HepG2 (cell line): ENCODE results near the gene DPP8. TPM values are rescaled to one million over a fixed set of nuclear protein-coding genes. Genes with fewer than 3 reads are reported as not detected.

ENCODE experiments used
- ATAC-seq: fragments of 200-7000 bp; cut with Tn5 transposase; 3 replicates; pipeline ENCODE4 v1.9.1; 2020; ENCODE audit warnings: mild to moderate bottlenecking, moderate library complexity
- BruUV-seq: library from RNA; stranded (reverse); fragments of 400-500 nt; replicated peaks from 2 replicates; lab custom pipeline; 2021; lab: Mats Ljungman, UMichigan
- CTCF ChIA-PET: fragments of 300-600 bp; formaldehyde crosslinking; extraction: SDS; loops from one replicate; lab custom pipeline; 2021; ENCODE audit warnings: low total read pairs, inconsistent platforms, low intra/inter-chr PET ratio; lab: Yijun Ruan, JAX
- POLR2A ChIA-PET: fragments of 350-600 bp; sonication (Branson Sonifier 250); formaldehyde crosslinking; loops from one replicate; lab custom pipeline; 2020; ENCODE audit warnings: antibody characterized with exemption, inconsistent platforms; lab: Yijun Ruan, JAX
- DNase-seq: peaks from one replicate; pipeline ENCODE4 v3.0.0-alpha.2; 2015; ENCODE audit warnings: low spot score
- FAIRE-seq: peaks from 3 replicates; lab custom pipeline; 2011; peaks lifted over from hg19 to GRCh38; lab: Jason Lieb, UNC
- H2AFZ ChIP-seq: one replicate; pipeline ENCODE4 v1.6.1; 2011; ENCODE audit warnings: low read length, inconsistent platforms
- H3K27ac ChIP-seq: fragments of 300-600 bp; 3 replicates; pipeline ENCODE4 v1.8.0; 2011; ENCODE audit warnings: mixed run types, mild to moderate bottlenecking, mixed read lengths, low read length, inconsistent platforms; ENCODE audit not compliant: insufficient read depth; ENCODE audit errors: extremely low read length
- H3K27me3 ChIP-seq, 2 experiments: fragments of 200-600 bp in 1 of 2; 2 replicates in 1 of 2; 3 replicates in 1 of 2; pipeline versions ENCODE4 v1.6.0 to v1.8.0; 2011; ENCODE audit warnings: low read length in 2 of 2, mild to moderate bottlenecking in 2 of 2, moderate library complexity in 2 of 2, inconsistent platforms in 1 of 2; ENCODE audit not compliant: insufficient read depth in 2 of 2, control insufficient read depth in 1 of 2
- H3K36me3 ChIP-seq, 2 experiments: fragments of 200-600 bp in 1 of 2; replicated peaks in 1 of 2; 2 replicates in 1 of 2; 3 replicates in 1 of 2; pipeline versions ENCODE4 v1.5.1 to v1.8.0; 2011; ENCODE audit warnings: low read length in 2 of 2, inconsistent platforms in 1 of 2; ENCODE audit not compliant: insufficient read depth in 2 of 2, control insufficient read depth in 1 of 2
- H3K4me1 ChIP-seq: 2 replicates; pipeline ENCODE4 v1.5.1; 2012; ENCODE audit warnings: low read length, inconsistent platforms; ENCODE audit not compliant: insufficient read depth
- H3K4me2 ChIP-seq: 2 replicates; pipeline ENCODE4 v1.6.0; 2011; ENCODE audit warnings: low read depth, low read length, inconsistent platforms
- H3K4me3 ChIP-seq, 3 experiments: fragments of 200-600 bp in 1 of 3; sonication (generic), shearing (Covaris generic) in 1 of 3; replicated peaks in 1 of 3; 2 replicates each; pipeline ENCODE4 v1.5.1; 2011 to 2016; ENCODE audit warnings: low read length in 3 of 3, inconsistent platforms in 2 of 3, low read depth in 2 of 3, mild to moderate bottlenecking in 2 of 3, control low read depth in 1 of 3, mixed read lengths in 1 of 3; ENCODE audit not compliant: insufficient read depth in 1 of 3
- H3K79me2 ChIP-seq: one replicate; pipeline ENCODE4 v1.6.1; 2011; ENCODE audit warnings: low read length, inconsistent platforms; ENCODE audit not compliant: insufficient read depth
- H3K9ac ChIP-seq: 2 replicates; pipeline ENCODE4 v1.6.0; 2011; ENCODE audit warnings: mild to moderate bottlenecking, low read depth, low read length, inconsistent platforms; ENCODE audit not compliant: insufficient read depth
- H3K9me3 ChIP-seq: 2 replicates; pipeline ENCODE4 v1.5.1; 2012; ENCODE audit warnings: mild to moderate bottlenecking, low read length
- H4K20me1 ChIP-seq: 2 replicates; pipeline ENCODE4 v1.6.0; 2011; ENCODE audit warnings: inconsistent platforms, mild to moderate bottlenecking, low read length, moderate library complexity; ENCODE audit not compliant: insufficient read depth
- HMGXB4 ChIP-seq, 2 experiments: sonication (generic) in 1 of 2; formaldehyde crosslinking in 1 of 2; IDR thresholded peaks; 2 replicates each; pipeline versions ENCODE4 v1.4.0 to v1.6.1; 2018 to 2020; ENCODE audit warnings: missing genetic modification reagents in 2 of 2, borderline replicate concordance in 1 of 2, low read depth in 1 of 2, mild to moderate bottlenecking in 1 of 2, missing biosample characterization in 1 of 2
- MLLT10 ChIP-seq: sonication (generic); formaldehyde crosslinking; IDR thresholded peaks from 2 replicates; pipeline ENCODE4 v1.4.0; 2020; ENCODE audit warnings: missing genetic modification reagents
- ONECUT2 ChIP-seq: sonication (generic); formaldehyde crosslinking; IDR thresholded peaks from 2 replicates; pipeline ENCODE4 v1.4.0; 2020; ENCODE audit warnings: missing genetic modification reagents
- POLR2AphosphoS5 ChIP-seq: IDR thresholded peaks from 2 replicates; pipeline ENCODE4 v1.6.1; 2012; ENCODE audit warnings: low read depth, low read length
- ZFP36L1 ChIP-seq: sonication (generic); formaldehyde crosslinking; IDR thresholded peaks from 2 replicates; pipeline ENCODE4 v1.8.0; 2022; ENCODE audit warnings: mild to moderate bottlenecking, missing genetic modification reagents, moderate library complexity
- ZNF343 ChIP-seq: sonication (generic); formaldehyde crosslinking; IDR thresholded peaks from 2 replicates; pipeline ENCODE4 v1.4.0; 2020; ENCODE audit warnings: mild to moderate bottlenecking, missing genetic modification reagents
- ZNF574 ChIP-seq: sonication (generic); formaldehyde crosslinking; IDR thresholded peaks from 2 replicates; pipeline ENCODE4 v1.4.0; 2020; ENCODE audit warnings: missing genetic modification reagents
- ZNF607 ChIP-seq: sonication (generic); formaldehyde crosslinking; IDR thresholded peaks from 2 replicates; pipeline ENCODE4 v1.5.1; 2020; ENCODE audit warnings: missing genetic modification reagents, mild to moderate bottlenecking, borderline replicate concordance
- WGBS: methylation state at CpG from one replicate; pipeline ENCODE4 v1.1.6; 2017; ENCODE audit warnings: low lambda C conversion rate; 5-methylcytosine and 5-hydroxymethylcytosine counted together
- in situ Hi-C: cut with HindIII; loops from 2 replicates; pipeline ENCODE4 v1.10.0; 2017; ENCODE audit warnings: low pct_unique_long_range_greater_than_20kb; ENCODE audit not compliant: extremely low pct_ligation_motif_present
- intact Hi-C: fragments of 100-400 bp; cut with micrococcal nuclease; formaldehyde crosslinking; loops from one replicate; pipeline ENCODE4 v1.10.0; 2022; ENCODE audit not compliant: unreplicated experiment
- polyA plus RNA-seq, 8 experiments: library from polyadenylated mRNA; depleted of rRNA in 3 of 8; stranded (reverse) in 7 of 8; unstranded in 1 of 8; fragments of >200 nt; fragmentation: Illumina TruSeq in 4 of 8; extraction: Trizol in 4 of 8; gene quantifications; 2 replicates each; pipeline versions ENCODE4 v1.2.1 to v1.2.3, GENCODE V29; 2011 to 2016; ENCODE audit warnings: low read depth in 4 of 8, missing spikeins in 1 of 8, mixed read lengths in 1 of 8; ENCODE audit not compliant: insufficient read depth in 1 of 8
- total RNA-seq, 5 experiments: library from RNA; depleted of rRNA; stranded (reverse); fragments of >200 nt; fragmentation: Illumina TruSeq; extraction: Trizol; gene quantifications; 2 replicates each; pipeline ENCODE4 v1.2.3, GENCODE V29; 2016; ENCODE audit warnings: low read depth in 1 of 5

The DPP8 gene
- total and polyA plus RNA-seq, 2 of the 13 experiments (the other 11 are each of a cell fraction or from before 2014, with no cell fraction given) = 18.0 to 26.3 TPM

GRCh38 chr15:65395567-65396202 is 121.8 kb downstream of the DPP8 start:
- no peak overlapping the region for H3K4me2 ChIP-seq
- no peaks in the 10 kb centered on the region for H3K36me3 ChIP-seq
- ATAC-seq (no peak), DNase-seq (no peak), FAIRE-seq (no peak)
- in situ Hi-C loops (no loop called here), intact Hi-C loops (no loop called here)
- no peaks in the 10 kb centered on the region for H4K20me1 ChIP-seq
- no peaks in the 10 kb centered on the region for H3K79me2 ChIP-seq
- ChIA-PET CTCF (no interaction called here), POLR2A (no interaction called here)
- no peak overlapping the region for H3K9ac ChIP-seq
- TF ChIP-seq MLLT10 (CRISPR knock-in tag) (no peak), HMGXB4 (CRISPR knock-in tag; IDR thresholded peaks at IDR 0.05; ENCODE audit: borderline replicate concordance in 1 of 2, low read depth in 1 of 2) (no peak), POLR2AphosphoS5 (no peak), ZNF343 (CRISPR knock-in tag) (no peak), ZFP36L1 (CRISPR knock-in tag) (no peak), ONECUT2 (CRISPR knock-in tag) (no peak), ZNF574 (CRISPR knock-in tag) (no peak), ZNF607 (CRISPR knock-in tag) (no peak)
- 82% methylated on average over 48 of the region's 72 CpGs for WGBS
- BruUV-seq = no TSS peak
- H3K27me3 ChIP-seq = peaks cover 3 to 31% of the 10 kb centered on the region in 2 experiments; a peak in 4 of 5 replicates
- H3K4me3 ChIP-seq = no peak overlapping the region
- no peaks in the 10 kb centered on the region for H3K9me3 ChIP-seq
- peaks cover 43% of the 10 kb centered on the region for H3K4me1 ChIP-seq
- no peak overlapping the region for H3K27ac ChIP-seq
- no peak overlapping the region for H2AFZ ChIP-seq
